ENCODE data around the gene RECK.

The RECK gene

GRCh38 chr9:36007852-36008251, 28.9 kb upstream of the RECK start:
- no peaks in the 10 kb centered on the region for H3K36me3 ChIP-seq (ENCODE audit: insufficient read depth, low read length)
- H2AFZ ChIP-seq (ENCODE audit: low read depth, low read length), result no peak overlapping the region
- H3K4me3 ChIP-seq (ENCODE audit: low read length), result no peak overlapping the region
- no peaks in the 10 kb centered on the region for H3K4me1 ChIP-seq (ENCODE audit: insufficient read depth, low read length)
- peaks cover 18% of the 10 kb centered on the region for H3K27me3 ChIP-seq (ENCODE audit: insufficient read depth, low read length)
- H3K9me3 ChIP-seq (ENCODE audit: low read length), result no peaks in the 10 kb centered on the region

DNA sequence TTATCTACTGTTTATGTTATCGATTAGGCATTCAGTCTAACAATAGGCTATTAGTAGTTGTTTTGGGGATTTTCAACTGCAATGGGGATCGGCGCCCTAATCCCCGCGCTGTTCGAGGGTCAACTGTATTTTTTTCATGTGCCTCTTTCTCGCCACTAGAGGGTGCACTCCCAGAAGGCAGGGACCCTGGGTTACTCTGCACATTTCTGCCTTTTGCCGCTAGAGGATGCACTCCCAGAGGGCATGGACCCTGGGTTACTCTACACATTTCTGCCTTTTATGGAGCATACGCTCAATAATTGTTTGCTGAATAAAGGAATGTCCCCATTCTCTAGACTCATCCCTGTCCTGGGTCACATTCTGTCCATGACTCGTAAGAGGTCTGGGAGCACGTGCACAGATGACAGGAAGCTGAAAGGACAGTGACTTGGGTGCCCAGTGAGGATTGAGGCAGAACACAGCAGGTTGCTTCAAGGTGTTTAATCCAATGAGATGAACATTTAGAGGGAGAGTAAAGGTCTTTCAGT, 27.9 kb upstream of the RECK start:
- no peaks in the 10 kb centered on the region for H3K4me1 ChIP-seq (ENCODE audit: insufficient read depth, low read length)
- no peaks in the 10 kb centered on the region for H3K36me3 ChIP-seq (ENCODE audit: insufficient read depth, low read length)
- peaks cover 22% of the 10 kb centered on the region for H3K27me3 ChIP-seq (ENCODE audit: insufficient read depth, low read length)
- no peak overlapping the region for H3K4me3 ChIP-seq (ENCODE audit: low read length)
- no peak overlapping the region for H2AFZ ChIP-seq (ENCODE audit: low read depth, low read length)
- no peaks in the 10 kb centered on the region for H3K9me3 ChIP-seq (ENCODE audit: low read length)

GRCh38 chr9:36011379-36011778, 25.3 kb upstream of the RECK start:
- Histone ChIP-seq H3K36me3 (ENCODE audit: insufficient read depth, low read length) (no peaks in the 10 kb centered on the region), H3K4me1 (ENCODE audit: insufficient read depth, low read length) (no peaks in the 10 kb centered on the region), H2AFZ (ENCODE audit: low read depth, low read length) (no peak overlapping the region), H3K4me3 (ENCODE audit: low read length) (no peak overlapping the region), H3K27me3 (ENCODE audit: insufficient read depth, low read length) (peaks cover 27% of the 10 kb centered on the region), H3K9me3 (ENCODE audit: low read length) (no peaks in the 10 kb centered on the region)

DNA sequence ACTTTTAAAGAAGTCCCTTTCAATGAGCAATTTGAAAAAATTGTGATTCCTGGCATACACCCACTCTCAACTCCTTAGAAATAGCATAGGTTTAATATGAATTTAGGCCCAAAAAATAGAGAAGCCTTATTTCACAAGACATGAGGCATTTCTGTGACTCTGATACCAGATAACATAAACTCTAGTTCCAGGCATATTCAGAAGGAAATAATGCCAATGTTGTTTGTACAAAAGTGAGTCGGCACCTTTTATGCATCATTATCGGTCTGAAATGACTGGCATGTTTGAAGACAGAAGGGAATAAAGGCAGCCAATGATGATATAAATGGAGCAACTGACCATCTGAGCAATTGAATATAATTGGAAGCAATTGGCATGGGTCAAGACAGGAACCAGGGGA, 19.4 kb upstream of the RECK start:
- Histone ChIP-seq H3K4me3 (ENCODE audit: low read length) (no peak overlapping the region), H3K4me1 (ENCODE audit: insufficient read depth, low read length) (no peaks in the 10 kb centered on the region), H3K27me3 (ENCODE audit: insufficient read depth, low read length) (peaks cover 21% of the 10 kb centered on the region), H3K36me3 (ENCODE audit: insufficient read depth, low read length) (no peaks in the 10 kb centered on the region), H2AFZ (ENCODE audit: low read depth, low read length) (no peak overlapping the region), H3K9me3 (ENCODE audit: low read length) (no peaks in the 10 kb centered on the region)

GRCh38 chr9:36018129-36018528, 18.6 kb upstream of the RECK start:
- H3K9me3 ChIP-seq (ENCODE audit: low read length), result no peaks in the 10 kb centered on the region
- no peak overlapping the region for H3K4me3 ChIP-seq (ENCODE audit: low read length)
- no peaks in the 10 kb centered on the region for H3K4me1 ChIP-seq (ENCODE audit: insufficient read depth, low read length)
- H3K27me3 ChIP-seq (ENCODE audit: insufficient read depth, low read length), result peaks cover 18% of the 10 kb centered on the region
- H3K36me3 ChIP-seq (ENCODE audit: insufficient read depth, low read length), result no peaks in the 10 kb centered on the region
- no peak overlapping the region for H2AFZ ChIP-seq (ENCODE audit: low read depth, low read length)

GRCh38 chr9:36018891-36019720, 17.6 kb upstream of the RECK start:
- H2AFZ ChIP-seq (ENCODE audit: low read depth, low read length), result no peak overlapping the region
- peaks cover 15% of the 10 kb centered on the region for H3K27me3 ChIP-seq (ENCODE audit: insufficient read depth, low read length)
- H3K36me3 ChIP-seq (ENCODE audit: insufficient read depth, low read length), result no peaks in the 10 kb centered on the region
- no peaks in the 10 kb centered on the region for H3K4me1 ChIP-seq (ENCODE audit: insufficient read depth, low read length)
- H3K9me3 ChIP-seq (ENCODE audit: low read length), result no peaks in the 10 kb centered on the region
- no peak overlapping the region for H3K4me3 ChIP-seq (ENCODE audit: low read length)

DNA sequence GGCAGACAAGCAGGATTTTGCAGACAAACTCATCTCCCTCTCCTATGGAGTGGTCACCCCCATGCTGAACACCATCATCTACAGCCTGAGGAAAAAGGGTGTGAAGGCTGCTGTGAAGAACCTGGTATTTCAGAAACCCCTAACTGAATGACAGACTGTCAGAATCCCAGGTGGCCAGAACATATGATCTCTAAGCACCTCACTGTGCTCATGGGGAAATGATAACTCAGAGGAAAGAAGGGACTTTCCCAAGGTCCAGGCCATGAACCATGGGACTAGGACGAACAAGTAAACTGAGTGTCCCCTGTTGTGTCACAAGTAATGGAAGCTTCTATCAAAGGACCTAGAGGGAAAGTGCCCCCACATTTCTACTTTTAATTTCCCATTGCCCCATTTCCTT, 14.7 kb upstream of the RECK start:
- no peak overlapping the region for H2AFZ ChIP-seq (ENCODE audit: low read depth, low read length)
- no peaks in the 10 kb centered on the region for H3K4me1 ChIP-seq (ENCODE audit: insufficient read depth, low read length)
- H3K4me3 ChIP-seq (ENCODE audit: low read length), result no peak overlapping the region
- H3K36me3 ChIP-seq (ENCODE audit: insufficient read depth, low read length), result no peaks in the 10 kb centered on the region
- peaks cover 10% of the 10 kb centered on the region for H3K27me3 ChIP-seq (ENCODE audit: insufficient read depth, low read length)
- H3K9me3 ChIP-seq (ENCODE audit: low read length), result no peaks in the 10 kb centered on the region

DNA sequence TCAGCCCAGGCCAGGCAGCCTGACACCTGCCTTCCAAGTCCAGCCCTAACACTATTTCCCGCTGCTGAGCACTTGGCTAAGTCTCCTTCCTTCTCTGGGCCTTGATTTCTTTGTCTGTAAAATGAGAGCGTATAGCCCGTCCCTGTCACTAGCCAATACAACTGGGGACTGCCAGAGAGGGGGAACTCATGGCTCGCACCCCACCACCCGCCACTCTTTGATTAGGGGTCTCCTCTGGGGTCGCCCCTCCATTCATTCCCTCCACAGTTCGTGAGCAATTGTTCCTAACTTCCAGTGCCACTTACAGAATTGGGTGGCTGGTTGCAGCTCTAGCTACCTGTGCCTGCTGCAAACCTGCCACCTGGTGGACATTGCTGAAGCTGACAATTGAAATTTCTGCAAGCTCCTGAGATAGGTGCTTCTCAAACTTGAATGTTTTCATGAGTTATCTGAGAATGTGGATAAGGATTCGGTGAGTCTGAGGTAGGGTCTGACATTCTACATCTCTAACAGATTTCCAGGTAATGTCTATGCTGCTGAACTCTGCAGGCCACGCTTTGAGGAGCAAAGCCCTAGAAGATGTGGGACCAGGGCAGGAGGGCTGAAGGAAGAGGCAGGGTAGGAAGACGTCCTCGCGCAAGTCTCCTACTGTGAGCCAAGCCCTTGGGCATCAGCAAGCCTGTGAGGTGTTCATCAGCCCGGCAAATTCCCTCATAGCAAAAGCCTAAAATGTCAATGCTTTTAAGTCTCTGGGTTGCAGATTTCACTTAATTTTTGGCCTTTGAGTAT, 13.3 kb upstream of the RECK start:
- H3K27me3 ChIP-seq (ENCODE audit: insufficient read depth, low read length), result peaks cover 10% of the 10 kb centered on the region
- no peaks in the 10 kb centered on the region for H3K36me3 ChIP-seq (ENCODE audit: insufficient read depth, low read length)
- H3K4me1 ChIP-seq (ENCODE audit: insufficient read depth, low read length), result no peaks in the 10 kb centered on the region
- no peak overlapping the region for H2AFZ ChIP-seq (ENCODE audit: low read depth, low read length)
- no peaks in the 10 kb centered on the region for H3K9me3 ChIP-seq (ENCODE audit: low read length)
- no peak overlapping the region for H3K4me3 ChIP-seq (ENCODE audit: low read length)

- H3K4me1 ChIP-seq (ENCODE audit: insufficient read depth, low read length), result no peaks in the 10 kb centered on the region
- no peaks in the 10 kb centered on the region for H3K9me3 ChIP-seq (ENCODE audit: low read length)
- no peak overlapping the region for H2AFZ ChIP-seq (ENCODE audit: low read depth, low read length)
- H3K36me3 ChIP-seq (ENCODE audit: insufficient read depth, low read length), result no peaks in the 10 kb centered on the region
- no peak overlapping the region for H3K4me3 ChIP-seq (ENCODE audit: low read length)
- peaks cover 10% of the 10 kb centered on the region for H3K27me3 ChIP-seq (ENCODE audit: insufficient read depth, low read length)
Measured at GRCh38 chr9:36025746-36026145, 11.0 kb upstream of the RECK start.

DNA sequence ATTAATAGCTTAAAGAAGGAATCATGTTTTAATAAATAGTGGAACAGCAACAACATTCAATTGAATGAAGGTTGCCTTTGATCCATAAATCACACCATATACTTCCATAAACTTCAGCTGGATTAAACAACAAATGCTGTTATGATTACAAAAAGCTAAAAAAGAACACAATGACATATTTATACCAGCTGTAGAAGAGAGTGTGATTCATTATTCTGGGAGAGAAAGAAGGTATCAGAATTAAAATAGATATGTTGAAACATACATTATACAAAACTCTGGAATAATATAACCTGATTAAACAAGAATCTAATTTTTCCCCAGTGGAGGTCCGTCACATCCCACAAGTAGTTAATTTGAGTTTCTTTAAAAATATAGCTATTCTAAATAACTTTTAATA, 7.5 kb upstream of the RECK start:
- H3K36me3 ChIP-seq (ENCODE audit: insufficient read depth, low read length), result no peaks in the 10 kb centered on the region
- H3K4me3 ChIP-seq (ENCODE audit: low read length), result no peak overlapping the region
- H3K27me3 ChIP-seq (ENCODE audit: insufficient read depth, low read length), result peaks cover 11% of the 10 kb centered on the region
- H3K9me3 ChIP-seq (ENCODE audit: low read length), result no peaks in the 10 kb centered on the region
- H2AFZ ChIP-seq (ENCODE audit: low read depth, low read length), result no peak overlapping the region
- H3K4me1 ChIP-seq (ENCODE audit: insufficient read depth, low read length), result no peaks in the 10 kb centered on the region

DNA sequence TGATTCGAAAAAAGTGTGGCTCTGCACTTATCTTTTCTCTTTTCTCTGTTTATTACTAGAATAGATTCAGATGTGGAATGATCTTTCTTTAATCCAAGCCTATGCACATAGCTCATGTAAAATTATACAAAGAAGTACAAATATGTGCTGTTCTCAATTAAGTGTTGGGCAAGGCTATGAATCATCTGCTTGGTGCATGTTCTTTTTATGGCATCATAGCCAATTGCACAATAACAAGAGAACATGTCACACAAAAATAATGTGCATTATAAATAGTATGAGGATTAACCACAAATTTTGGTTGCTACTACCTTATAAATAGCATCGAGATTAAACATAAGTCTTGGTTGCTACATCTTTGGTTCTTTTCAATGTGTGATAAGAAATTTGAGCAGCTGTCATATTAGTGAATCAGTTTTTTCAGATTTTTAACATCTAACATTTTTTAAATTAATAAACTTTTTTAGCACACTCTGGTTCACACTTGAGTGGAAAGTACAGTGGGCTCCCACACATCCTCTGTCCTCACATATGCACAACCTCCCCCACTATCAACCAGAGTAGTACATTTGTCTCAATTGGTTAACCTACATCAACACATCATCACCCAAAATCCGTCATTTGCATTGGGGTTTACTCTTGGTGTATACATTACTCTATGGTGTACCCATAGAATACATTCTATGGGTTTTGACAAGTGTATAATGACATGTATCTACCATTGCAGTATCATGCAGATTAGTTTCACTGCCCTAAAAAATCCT, 6.8 kb upstream of the RECK start:
- Histone ChIP-seq H2AFZ (ENCODE audit: low read depth, low read length) (no peak overlapping the region), H3K4me1 (ENCODE audit: insufficient read depth, low read length) (no peaks in the 10 kb centered on the region), H3K4me3 (ENCODE audit: low read length) (no peak overlapping the region), H3K9me3 (ENCODE audit: low read length) (no peaks in the 10 kb centered on the region), H3K36me3 (ENCODE audit: insufficient read depth, low read length) (no peaks in the 10 kb centered on the region), H3K27me3 (ENCODE audit: insufficient read depth, low read length) (peaks cover 11% of the 10 kb centered on the region)

- Histone ChIP-seq H3K4me1 (ENCODE audit: insufficient read depth, low read length) (no peaks in the 10 kb centered on the region), H3K4me3 (ENCODE audit: low read length) (no peak overlapping the region), H3K27me3 (ENCODE audit: insufficient read depth, low read length) (peaks cover 11% of the 10 kb centered on the region), H3K36me3 (ENCODE audit: insufficient read depth, low read length) (no peaks in the 10 kb centered on the region), H2AFZ (ENCODE audit: low read depth, low read length) (no peak overlapping the region), H3K9me3 (ENCODE audit: low read length) (no peaks in the 10 kb centered on the region)
Measured at GRCh38 chr9:36030871-36031270, 5.8 kb upstream of the RECK start.

Measured in neuron (in vitro differentiated cells).